Measurements from ENCODE around the gene FRAT2. TPM values are rescaled to one million over a fixed set of nuclear protein-coding genes. Genes with fewer than 3 reads are reported as not detected.
A peak's percentile ranks its signal among the peaks of the same experiment; 100 is the strongest.

Gene FRAT2
- total and polyA plus RNA-seq, 2 of the 13 experiments (the other 11 are each of a cell fraction or from before 2014, with no cell fraction given) = 7.2 to 14.1 TPM

- TF ChIP-seq ARID3A (IDR thresholded peaks at IDR 0.05; ENCODE audit: low read depth, low read length) = no peak
- TF ChIP-seq ZNF33A (CRISPR knock-in tag; IDR thresholded peaks at IDR 0.05; ENCODE audit: borderline replicate concordance) = no peak
- TF ChIP-seq IKZF1 (IDR thresholded peaks at IDR 0.05) = no peak
- TF ChIP-seq ZZZ3 (CRISPR knock-in tag; IDR thresholded peaks at IDR 0.05; ENCODE audit: borderline replicate concordance) = no peak
- TF ChIP-seq, protein P1, sequence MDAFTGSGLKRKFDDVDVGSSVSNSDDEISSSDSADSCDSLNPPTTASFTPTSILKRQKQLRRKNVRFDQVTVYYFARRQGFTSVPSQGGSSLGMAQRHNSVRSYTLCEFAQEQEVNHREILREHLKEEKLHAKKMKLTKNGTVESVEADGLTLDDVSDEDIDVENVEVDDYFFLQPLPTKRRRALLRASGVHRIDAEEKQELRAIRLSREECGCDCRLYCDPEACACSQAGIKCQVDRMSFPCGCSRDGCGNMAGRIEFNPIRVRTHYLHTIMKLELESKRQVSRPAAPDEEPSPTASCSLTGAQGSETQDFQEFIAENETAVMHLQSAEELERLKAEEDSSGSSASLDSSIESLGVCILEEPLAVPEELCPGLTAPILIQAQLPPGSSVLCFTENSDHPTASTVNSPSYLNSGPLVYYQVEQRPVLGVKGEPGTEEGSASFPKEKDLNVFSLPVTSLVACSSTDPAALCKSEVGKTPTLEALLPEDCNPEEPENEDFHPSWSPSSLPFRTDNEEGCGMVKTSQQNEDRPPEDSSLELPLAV (CRISPR knock-in tag; conservative IDR thresholded peaks at IDR 0.05; ENCODE audit: low read depth) = no peak
- TF ChIP-seq, protein P2, sequence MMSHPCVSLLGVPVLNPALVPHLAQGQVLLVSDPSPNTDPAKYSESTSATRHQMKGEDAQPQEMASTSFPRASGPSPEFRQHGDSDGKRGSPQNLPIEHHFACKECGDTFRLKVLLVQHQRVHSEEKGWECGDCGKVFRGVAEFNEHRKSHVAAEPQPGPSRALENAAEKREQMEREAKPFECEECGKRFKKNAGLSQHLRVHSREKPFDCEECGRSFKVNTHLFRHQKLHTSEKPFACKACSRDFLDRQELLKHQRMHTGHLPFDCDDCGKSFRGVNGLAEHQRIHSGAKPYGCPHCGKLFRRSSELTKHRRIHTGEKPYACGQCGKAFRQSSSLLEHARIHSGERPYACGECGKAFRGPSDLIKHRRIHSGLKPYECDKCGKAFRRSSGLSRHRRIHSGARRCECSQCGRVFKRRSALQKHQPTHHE (CRISPR knock-in tag; IDR thresholded peaks at IDR 0.05; ENCODE audit: borderline replicate concordance) = no peak; the same call in 1 of the 2 replicates
- TF ChIP-seq ZNF652 (CRISPR knock-in tag; IDR thresholded peaks at IDR 0.05; ENCODE audit: borderline replicate concordance, low read depth) = no peak
- no peak for TF ChIP-seq RFX1 (IDR thresholded peaks at IDR 0.05)
- no peak for TF ChIP-seq ATM (IDR thresholded peaks at IDR 0.05; ENCODE audit: borderline replicate concordance)
- peak; percentile 67; the same call in 1 of the 2 replicates for TF ChIP-seq RFXAP (CRISPR knock-in tag; IDR thresholded peaks at IDR 0.05; ENCODE audit: borderline replicate concordance)
- TF ChIP-seq NFE2 (CRISPR knock-in tag; IDR thresholded peaks at IDR 0.05) = no peak
- no peak for TF ChIP-seq ZSCAN29 (CRISPR knock-in tag; conservative IDR thresholded peaks at IDR 0.05)
- TF ChIP-seq KDM5A (IDR thresholded peaks at IDR 0.05; ENCODE audit: borderline replicate concordance, low read length) = peak; percentile 41; the same call in 1 of the 2 replicates
- TF ChIP-seq, protein P3, sequence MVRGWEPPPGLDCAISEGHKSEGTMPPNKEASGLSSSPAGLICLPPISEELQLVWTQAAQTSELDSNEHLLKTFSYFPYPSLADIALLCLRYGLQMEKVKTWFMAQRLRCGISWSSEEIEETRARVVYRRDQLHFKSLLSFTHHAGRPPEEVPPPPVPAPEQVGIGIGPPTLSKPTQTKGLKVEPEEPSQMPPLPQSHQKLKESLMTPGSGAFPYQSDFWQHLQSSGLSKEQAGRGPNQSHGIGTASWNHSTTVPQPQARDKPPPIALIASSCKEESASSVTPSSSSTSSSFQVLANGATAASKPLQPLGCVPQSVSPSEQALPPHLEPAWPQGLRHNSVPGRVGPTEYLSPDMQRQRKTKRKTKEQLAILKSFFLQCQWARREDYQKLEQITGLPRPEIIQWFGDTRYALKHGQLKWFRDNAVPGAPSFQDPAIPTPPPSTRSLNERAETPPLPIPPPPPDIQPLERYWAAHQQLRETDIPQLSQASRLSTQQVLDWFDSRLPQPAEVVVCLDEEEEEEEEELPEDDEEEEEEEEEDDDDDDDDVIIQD (CRISPR knock-in tag; IDR thresholded peaks at IDR 0.05; ENCODE audit: low read depth) = no peak
- no peak for TF ChIP-seq ZNF597 (CRISPR knock-in tag; IDR thresholded peaks at IDR 0.05)
- no peak for TF ChIP-seq PRMT3 (CRISPR knock-in tag; IDR thresholded peaks at IDR 0.05; ENCODE audit: borderline replicate concordance, low read depth)
- no peak; the same call in none of the 2 replicates for TF ChIP-seq UBTF (CRISPR knock-in tag; IDR thresholded peaks at IDR 0.05)
- no peak for TF ChIP-seq ZNF326 (CRISPR knock-in tag; IDR thresholded peaks at IDR 0.05; ENCODE audit: borderline replicate concordance)
- TF ChIP-seq CC2D1A (CRISPR knock-in tag; IDR thresholded peaks at IDR 0.05) = no peak
These were observed 15.5 kb downstream of the FRAT2 start, which contains the start of gene FRAT1 (continued) for GRCh38 chr10:97318772-97319651.
